GM15510 (cell line): ENCODE measurements around the gene PPP1R3G.

Source experiments
- POLR2A ChIP-seq: IDR thresholded peaks from 3 replicates; pipeline ENCODE4 v1.6.1; 2011; ENCODE audit warnings: borderline replicate concordance; ENCODE audit not compliant: insufficient read length; ENCODE audit errors: extremely low read depth

Gene PPP1R3G

DNA sequence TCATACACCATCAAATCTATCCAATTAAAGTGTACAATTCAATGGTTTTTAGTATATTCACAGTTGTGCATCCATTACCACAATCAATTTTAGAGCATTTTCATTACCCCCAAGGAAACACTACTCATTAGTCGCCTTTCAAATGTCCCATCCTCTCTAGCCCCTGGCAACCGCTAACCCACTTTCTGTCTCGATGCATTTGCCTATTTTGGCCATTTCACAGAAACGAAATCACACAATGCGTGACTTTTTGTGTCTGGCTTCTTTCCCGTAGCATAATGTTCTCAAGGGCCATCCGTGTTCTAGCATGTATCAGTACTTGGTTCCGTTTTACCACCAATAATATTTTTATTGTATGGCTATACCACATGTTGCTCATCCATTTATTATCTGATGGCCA is 51.7 kb downstream of the PPP1R3G start:
- no peak for TF ChIP-seq POLR2A
